Kidney glomerular epithelial cell (primary cell): ENCODE data around the gene TOX2.

Experiments
- DNase-seq: peaks from one replicate; lab custom pipeline; 2025; lab: John Stamatoyannopoulos, UW

Gene TOX2

GRCh38 chr20:44057698-44058675 lies 143.3 kb downstream of the TOX2 start:
- DNase-seq = no peak

- no peak for DNase-seq
Measured at GRCh38 chr20:44064501-44065400, 150.1 kb downstream of the TOX2 start.

GRCh38 chr20:44065401-44066340 lies 151.0 kb downstream of the TOX2 start:
- DNase-seq = no peak

GRCh38 chr20:44066645-44067606 lies 152.3 kb downstream of the TOX2 start:
- DNase-seq = no peak

GRCh38 chr20:44067650-44068081 lies 153.0 kb downstream of the TOX2 start:
- DNase-seq = no peak

GRCh38 chr20:44068316-44069201 lies 153.9 kb downstream of the TOX2 start:
- no peak for DNase-seq

- no peak for DNase-seq
Measured at GRCh38 chr20:44069203-44070011, 154.8 kb downstream of the TOX2 start.

GRCh38 chr20:44070139-44070900 lies 155.7 kb downstream of the TOX2 start:
- DNase-seq = no peak

GRCh38 chr20:44071057-44071456 lies 156.4 kb downstream of the TOX2 start:
- no peak for DNase-seq

GRCh38 chr20:44071526-44072111 lies 157.0 kb downstream of the TOX2 start:
- DNase-seq = no peak

- no peak for DNase-seq
Measured at GRCh38 chr20:44072384-44072783, 157.7 kb downstream of the TOX2 start.

- no peak for DNase-seq
Measured at GRCh38 chr20:44073011-44073674, 158.5 kb downstream of the TOX2 start.

- no peak for DNase-seq
Measured at GRCh38 chr20:44073675-44074071, 159.0 kb downstream of the TOX2 start.

GRCh38 chr20:44074252-44075151 lies 159.8 kb downstream of the TOX2 start:
- peak; percentile 14 for DNase-seq

- no peak for DNase-seq
Measured at GRCh38 chr20:44075191-44075949, 160.7 kb downstream of the TOX2 start.
